Transverse colon (tissue), 4 donors: ENCODE data around the gene CD3D. TPM values are rescaled to one million over a fixed set of nuclear protein-coding genes. Genes with fewer than 3 reads are reported as not detected.

Experiments used
- DNase-seq: peaks from one replicate; pipeline ENCODE4 v3.0.0-alpha.2; 2019
- H3K27ac ChIP-seq, 4 donors: fragments of 200-600 bp; sonication (generic); 2 replicates each; pipeline ENCODE4 v1.5.1; 2016 to 2018; ENCODE audit warnings: inconsistent platforms in 4 of 4
- H3K27me3 ChIP-seq: fragments of 200-600 bp; sonication (generic); 2 replicates; pipeline ENCODE4 v1.5.1; 2017; ENCODE audit warnings: inconsistent platforms
- H3K36me3 ChIP-seq, 4 donors: fragments of 200-600 bp; sonication (generic); 2 replicates each; pipeline ENCODE4 v1.5.1; 2017 to 2019; ENCODE audit warnings: inconsistent platforms in 4 of 4
- H3K4me1 ChIP-seq, 4 donors: fragments of 200-600 bp; sonication (generic); 2 replicates each; pipeline ENCODE4 v1.5.1; 2017 to 2020; ENCODE audit warnings: inconsistent platforms in 4 of 4
- H3K4me3 ChIP-seq, 4 donors: fragments of 200-600 bp; sonication (generic); 1 replicate in 1 of 4; 2 replicates in 3 of 4; pipeline versions ENCODE4 v1.5.1 to v1.6.1; 2017 to 2019; ENCODE audit warnings: inconsistent platforms in 4 of 4
- H3K9me3 ChIP-seq, 2 donors: fragments of 200-600 bp; sonication (generic); 2 replicates each; pipeline ENCODE4 v1.5.1; 2017 to 2019; ENCODE audit warnings: inconsistent platforms in 2 of 2
- EP300 ChIP-seq: sonication (generic); formaldehyde crosslinking; IDR thresholded peaks from one replicate; pipeline ENCODE4 v1.6.1; 2017; ENCODE audit warnings: antibody characterized with exemption, low read depth
- in situ Hi-C, 4 donors: fragments of 200-750 bp; cut with MboI; loops; one replicate each; pipeline versions ENCODE4 v1.15.0 to v1.15.1; 2017; ENCODE audit warnings: low sequenced_read_pairs in 3 of 4, low pct_ligation_motif_present in 1 of 4, low pct_unique_long_range_greater_than_20kb in 1 of 4
- intact Hi-C: fragments of 100-400 bp; cut with DNase I; formaldehyde crosslinking; loops from one replicate; pipeline ENCODE4 v1.15.1; 2023; ENCODE audit warnings: low total_unique reads
- small RNA-seq, 4 donors: library from RNA; depleted of rRNA; stranded (forward); fragments of <200 nt; gene quantifications; one replicate each; pipeline ENCODE3, GENCODE V24; 2016
- total RNA-seq, 4 donors: library from RNA; depleted of rRNA; stranded (reverse); fragments of >200 nt; gene quantifications; one replicate each; pipeline ENCODE4 v1.1.0, GENCODE V29; 2016

Gene CD3D
- total RNA-seq, 4 donors from 2014 or later, result 3.5 to 19.2 (median 15.3) TPM; not detected in 1

- in situ Hi-C loops (loop anchor here in 2 of 4 donors (10.0 to 25.0 kb wide), 2 partner anchors 85 to 102 kb away; partner anchors contain the start of gene SCN2B (in 1 of the 2)), intact Hi-C loops (no loop called here)
- Histone ChIP-seq H3K27me3 (peaks cover 4% of the 10 kb centered on the region), H3K4me1 (peaks cover 0 to 17% (median 4%) of the 10 kb centered on the region in 4 donors), H3K9me3 (no peaks in the 10 kb centered on the region), H3K27ac (no peak overlapping the region), H3K36me3 (no peaks in the 10 kb centered on the region), H3K4me3 (no peak overlapping the region)
- DNase-seq, result no peak
- TF ChIP-seq EP300, result no peak
Measured at GRCh38 chr11:118289401-118289800, 53.1 kb downstream of the CD3D start.

Small RNAs within 50 kb of the gene (small RNA-seq; reads per million reads assigned to genes)
- 0 reads per million in 4 donors for gene AP001582.1

Other genes with a start within 250 kb of the CD3D start
- 1 to 10 TPM in 1 of 4 donors, under 1 TPM in 2, not detected in 1; 0.41 to 1.1 (median 0.75) TPM for gene SCN4B, start 189.9 kb downstream of the CD3D start, total RNA-seq
- under 1 TPM in 2 of 4 donors, not detected in 2; 0.14 to 0.37 TPM for gene SCN2B, start 166.1 kb downstream of the CD3D start, total RNA-seq
- 10 to 100 TPM in 2 of 4 donors, 1 to 10 TPM in 2; 3.2 to 15.1 (median 8.0) TPM for gene JAML, start 117.7 kb downstream of the CD3D start, total RNA-seq
- 10 to 100 TPM in 2 of 4 donors, 1 to 10 TPM in 2; 2.4 to 15.2 (median 8.2) TPM for gene MPZL3, start 90.3 kb downstream of the CD3D start, total RNA-seq
- gene MPZL2, start 78.4 kb downstream of the CD3D start, total RNA-seq, result 10 to 100 TPM; 59.5 to 86.5 (median 75.0) TPM
- 1 to 10 TPM in 3 of 4 donors, under 1 TPM in 1; 0.80 to 7.1 (median 5.3) TPM for gene CD3E, start 38.0 kb downstream of the CD3D start, total RNA-seq
- gene CD3G, start 1.6 kb upstream of the CD3D start, total RNA-seq, result 1 to 10 TPM in 3 of 4 donors, not detected in 1; 2.2 to 5.4 (median 2.2) TPM
- 10 to 100 TPM; 42.3 to 54.3 (median 49.2) TPM for gene UBE4A, start 16.9 kb upstream of the CD3D start, total RNA-seq
- 10 to 100 TPM in 3 of 4 donors, 1 to 10 TPM in 1; 3.8 to 74.2 (median 46.9) TPM for gene ATP5MG, start 58.9 kb upstream of the CD3D start, total RNA-seq
- 100 to 1,000 TPM in 1 of 4 donors, 10 to 100 TPM in 3; 51.1 to 120 (median 75.5) TPM for gene KMT2A, start 93.8 kb upstream of the CD3D start, total RNA-seq
- 10 to 100 TPM in 1 of 4 donors, 1 to 10 TPM in 1, not detected in 2; 2.2 to 17.9 TPM for gene TTC36, start 184.8 kb upstream of the CD3D start, total RNA-seq
- gene TMEM25, start 188.5 kb upstream of the CD3D start, total RNA-seq, result 10 to 100 TPM in 2 of 4 donors, 1 to 10 TPM in 2; 1.5 to 37.0 (median 14.5) TPM
- 10 to 100 TPM in 3 of 4 donors, 1 to 10 TPM in 1; 4.8 to 20.2 (median 14.8) TPM for gene IFT46, start 223.2 kb upstream of the CD3D start, total RNA-seq
- gene ARCN1, start 229.7 kb upstream of the CD3D start, total RNA-seq, result 10 to 100 TPM; 27.9 to 80.3 (median 61.0) TPM